Esophagus squamous epithelium (tissue), 5 donors: Measurements from ENCODE around the gene TMED3. TPM values are rescaled to one million over a fixed set of nuclear protein-coding genes. Genes with fewer than 3 reads are reported as not detected.
A peak's percentile ranks its signal among the peaks of the same experiment; 100 is the strongest.

Source experiments
- DNase-seq: peaks from one replicate; lab custom pipeline; 2025; lab: John Stamatoyannopoulos, UW
- H3K27ac ChIP-seq, 4 donors: fragments of 200-600 bp; sonication (generic); one replicate each; pipeline ENCODE4 v1.5.1; 2016 to 2019; ENCODE audit warnings: mild to moderate bottlenecking in 1 of 4
- H3K27me3 ChIP-seq, 4 donors: fragments of 200-600 bp; sonication (generic); 1 replicate in 3 of 4; 2 replicates in 1 of 4; pipeline versions ENCODE4 v1.5.1 to v1.6.0; 2017 to 2021; ENCODE audit warnings: antibody characterized with exemption in 1 of 4
- H3K36me3 ChIP-seq, 3 donors: fragments of 200-600 bp; sonication (generic); one replicate each; pipeline ENCODE4 v1.5.1; 2016 to 2019
- H3K4me1 ChIP-seq, 3 donors: fragments of 200-600 bp; sonication (generic); one replicate each; pipeline ENCODE4 v1.5.1; 2017 to 2019
- H3K4me3 ChIP-seq, 4 donors: fragments of 200-600 bp; sonication (generic); 1 replicate in 3 of 4; 2 replicates in 1 of 4; pipeline ENCODE4 v1.5.1; 2016 to 2019; ENCODE audit warnings: mild to moderate bottlenecking in 2 of 4, moderate library complexity in 1 of 4
- H3K9me3 ChIP-seq, 3 donors: fragments of 200-600 bp; sonication (generic); one replicate each; pipeline ENCODE4 v1.5.1; 2016 to 2019
- POLR2A ChIP-seq, 4 donors: fragments of 450-650 bp; IDR thresholded peaks; one replicate each; pipeline ENCODE4 v1.6.1; 2017; ENCODE audit warnings: antibody characterized with exemption in 4 of 4, mild to moderate bottlenecking in 4 of 4, moderate library complexity in 3 of 4
- whole genome bisulfite sequencing, 2 donors: methylation state at CpG; one replicate each; pipeline ENCODE4 v1.1.5; 2018; 5-methylcytosine and 5-hydroxymethylcytosine counted together
- intact Hi-C: fragments of 100-400 bp; cut with DNase I; formaldehyde crosslinking; loops from one replicate; pipeline ENCODE4 v1.15.0; 2022
- total RNA-seq, 4 donors: library from RNA; depleted of rRNA; stranded (reverse); fragments of >200 nt; gene quantifications; one replicate each; pipeline ENCODE4 v1.1.0, GENCODE V29; 2016
- TF ChIP-seq, protein P1 (sequence below), 6 experiments: fragments of 450-650 bp in 4 of 6; fragments of 200-600 bp in 2 of 6; sonication (generic) in 2 of 6; IDR thresholded peaks; one replicate each; pipeline ENCODE4 v1.5.1; 2016 to 2019; ENCODE audit warnings: antibody characterized with exemption in 6 of 6, mild to moderate bottlenecking in 4 of 6, moderate library complexity in 4 of 6
- donor health status: DM: yes; HTN: yes; CAD: no.

Gene TMED3
- 100 to 1,000 TPM; 111 to 171 (median 141) TPM for total RNA-seq

GRCh38 chr15:79310985-79311900 lies at the start of gene TMED3:
TMED3 (plus strand) TSS chr15:79311112; CDS start chr15:79311250, 138 bp downstream.
- H3K4me1 ChIP-seq = peaks cover 7 to 60% (median 26%) of the 10 kb centered on the region in 3 donors

DNA sequence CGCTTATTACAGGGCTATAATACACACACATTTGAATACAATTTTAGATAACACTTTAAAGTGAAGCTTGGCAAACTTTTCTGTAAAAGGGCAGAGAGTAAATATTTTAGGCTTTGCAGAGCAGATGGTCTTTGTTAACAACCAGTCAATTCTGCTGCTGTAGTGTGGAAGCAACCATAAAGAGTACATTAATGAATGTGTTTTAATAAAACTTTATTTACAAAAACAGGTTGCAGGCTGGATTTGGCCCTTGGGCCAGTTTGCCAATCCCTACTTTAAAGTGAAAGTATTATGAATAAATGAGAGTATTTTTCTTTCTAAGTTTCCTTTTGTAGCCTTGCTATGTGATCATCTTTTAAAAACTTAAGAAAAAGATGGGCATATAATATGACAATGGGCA lies 49.1 kb upstream of the TMED3 start:
- TF ChIP-seq, protein P1, sequence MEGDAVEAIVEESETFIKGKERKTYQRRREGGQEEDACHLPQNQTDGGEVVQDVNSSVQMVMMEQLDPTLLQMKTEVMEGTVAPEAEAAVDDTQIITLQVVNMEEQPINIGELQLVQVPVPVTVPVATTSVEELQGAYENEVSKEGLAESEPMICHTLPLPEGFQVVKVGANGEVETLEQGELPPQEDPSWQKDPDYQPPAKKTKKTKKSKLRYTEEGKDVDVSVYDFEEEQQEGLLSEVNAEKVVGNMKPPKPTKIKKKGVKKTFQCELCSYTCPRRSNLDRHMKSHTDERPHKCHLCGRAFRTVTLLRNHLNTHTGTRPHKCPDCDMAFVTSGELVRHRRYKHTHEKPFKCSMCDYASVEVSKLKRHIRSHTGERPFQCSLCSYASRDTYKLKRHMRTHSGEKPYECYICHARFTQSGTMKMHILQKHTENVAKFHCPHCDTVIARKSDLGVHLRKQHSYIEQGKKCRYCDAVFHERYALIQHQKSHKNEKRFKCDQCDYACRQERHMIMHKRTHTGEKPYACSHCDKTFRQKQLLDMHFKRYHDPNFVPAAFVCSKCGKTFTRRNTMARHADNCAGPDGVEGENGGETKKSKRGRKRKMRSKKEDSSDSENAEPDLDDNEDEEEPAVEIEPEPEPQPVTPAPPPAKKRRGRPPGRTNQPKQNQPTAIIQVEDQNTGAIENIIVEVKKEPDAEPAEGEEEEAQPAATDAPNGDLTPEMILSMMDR (IDR thresholded peaks at IDR 0.05) = no peak
- no peak for TF ChIP-seq POLR2A (IDR thresholded peaks at IDR 0.05)
- WGBS, 2 donors = 80 to 84% methylated on average over 1 of the region's 1 CpG
- intact Hi-C loops = no loop called here
- H3K36me3 ChIP-seq = no peaks in the 10 kb centered on the region
- H3K9me3 ChIP-seq = no peaks in the 10 kb centered on the region
- H3K27me3 ChIP-seq = peaks cover 0 to 14% (median 0%) of the 10 kb centered on the region in 4 donors
- no peaks in the 10 kb centered on the region for H3K4me1 ChIP-seq
- no peak overlapping the region for H3K27ac ChIP-seq
- H3K4me3 ChIP-seq = no peak overlapping the region
- DNase-seq = no peak

More at GRCh38 chr15:79310985-79311900, at the start of gene TMED3:
- WGBS, 2 donors = 1% methylated on average over 15 of the region's 76 CpGs; no CpG with 5 or more reads in 1 of the 2 donors
- Histone ChIP-seq H3K4me3 (peak within 1 kb of the TSS; percentile 61 to 96 (median 85)), H3K36me3 (peaks cover 0 to 34% (median 4%) of the 10 kb centered on the region in 3 donors), H3K9me3 (no peaks in the 10 kb centered on the region), H3K27me3 (peaks cover 0 to 23% (median 0%) of the 10 kb centered on the region in 4 donors), H3K27ac (peak within 1 kb of the TSS; percentile 45 to 82 (median 78))
- intact Hi-C loops = no loop called here
- no peak for DNase-seq
- peak in 2 of 4 donors; percentile 37 to 53 for TF ChIP-seq POLR2A (IDR thresholded peaks at IDR 0.05)
- TF ChIP-seq, protein P1 (IDR thresholded peaks at IDR 0.05) = peak in 5 of 6 experiments; percentile 4 to 44 (median 20)

DNA sequence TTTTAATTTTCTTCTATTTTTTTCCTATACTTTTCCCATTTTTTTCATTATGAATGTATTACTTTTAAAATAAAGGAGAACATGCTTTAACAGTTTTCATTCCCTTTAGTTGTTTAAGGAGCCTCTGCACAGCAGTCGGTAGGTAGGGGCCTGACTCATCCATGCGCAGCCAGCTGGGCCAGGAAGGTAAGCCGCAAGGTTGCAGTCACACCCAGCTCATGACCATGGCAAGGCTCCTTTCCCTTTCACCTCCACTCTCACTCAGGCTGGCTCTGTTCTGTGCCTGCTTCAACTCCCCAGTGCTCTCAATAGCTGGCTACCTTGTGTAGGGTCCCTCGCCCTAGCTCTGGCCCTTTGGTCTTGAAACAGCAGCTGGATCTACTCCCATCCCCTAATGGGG lies 45.7 kb upstream of the TMED3 start:
- DNase-seq = no peak
- H3K4me3 ChIP-seq = no peak overlapping the region
- H3K27ac ChIP-seq = no peak overlapping the region
- no peaks in the 10 kb centered on the region for H3K9me3 ChIP-seq
- no peak for TF ChIP-seq POLR2A (IDR thresholded peaks at IDR 0.05)
- TF ChIP-seq, protein P1 (IDR thresholded peaks at IDR 0.05) = no peak
- peaks cover 0 to 27% (median 0%) of the 10 kb centered on the region in 4 donors for H3K27me3 ChIP-seq
- 50 to 75% methylated on average over 4 of the region's 4 CpGs for WGBS, 2 donors
- H3K36me3 ChIP-seq = no peaks in the 10 kb centered on the region
- intact Hi-C loops = no loop called here
- H3K4me1 ChIP-seq = no peaks in the 10 kb centered on the region

- no peak for DNase-seq
- intact Hi-C loops = no loop called here
- WGBS, 2 donors = 63 to 75% methylated on average over 2 to 3 of the region's 3 CpGs
- Histone ChIP-seq H3K36me3 (no peaks in the 10 kb centered on the region), H3K9me3 (no peaks in the 10 kb centered on the region), H3K4me1 (no peaks in the 10 kb centered on the region), H3K27ac (no peak overlapping the region), H3K27me3 (peaks cover 0 to 22% (median 0%) of the 10 kb centered on the region in 4 donors), H3K4me3 (no peak overlapping the region)
- TF ChIP-seq, protein P1 (IDR thresholded peaks at IDR 0.05) = no peak
Measured at GRCh38 chr15:79265987-79266579, 44.8 kb upstream of the TMED3 start.
